Measurements from ENCODE around the gene SLC26A2. TPM values are rescaled to one million over a fixed set of nuclear protein-coding genes. Genes with fewer than 3 reads are reported as not detected.

SLC26A2 gene
- total and polyA plus RNA-seq, 2 of the 8 experiments (the other 6 are each of a cell fraction or from before 2014, with no cell fraction given), result 3.7 to 11.4 TPM

DNA sequence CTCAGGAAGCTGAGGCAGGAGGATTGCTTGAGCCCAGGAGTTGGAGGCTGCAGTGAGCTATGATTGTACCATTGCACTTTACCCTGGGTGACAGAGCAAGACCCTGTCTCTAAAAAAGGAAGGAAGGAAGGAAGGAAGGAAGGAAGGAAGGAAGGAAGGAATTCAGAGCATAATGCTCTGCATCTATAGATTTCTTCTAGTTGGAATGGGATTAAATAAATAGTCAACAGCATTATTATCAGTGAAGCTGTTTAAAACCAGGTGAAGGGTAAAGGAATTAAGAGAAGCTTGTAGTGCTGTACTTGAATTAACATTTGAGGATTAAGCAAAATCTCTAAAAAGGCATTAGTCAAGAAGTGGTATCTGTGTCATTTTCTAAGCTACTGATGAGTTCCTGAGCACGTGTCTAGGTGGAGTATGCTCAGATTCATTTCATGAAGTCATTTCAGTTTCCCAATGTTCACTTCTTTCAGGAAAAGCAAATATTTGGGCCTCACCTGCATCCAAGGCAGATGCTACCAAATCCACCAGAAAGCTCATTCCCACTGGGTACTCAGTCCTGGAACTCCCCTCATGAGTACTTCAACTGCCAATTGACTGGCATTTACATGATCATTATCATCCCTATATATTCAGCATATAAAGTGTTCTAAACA is 24.4 kb upstream of the SLC26A2 start (continued):
- TF ChIP-seq, protein P1, sequence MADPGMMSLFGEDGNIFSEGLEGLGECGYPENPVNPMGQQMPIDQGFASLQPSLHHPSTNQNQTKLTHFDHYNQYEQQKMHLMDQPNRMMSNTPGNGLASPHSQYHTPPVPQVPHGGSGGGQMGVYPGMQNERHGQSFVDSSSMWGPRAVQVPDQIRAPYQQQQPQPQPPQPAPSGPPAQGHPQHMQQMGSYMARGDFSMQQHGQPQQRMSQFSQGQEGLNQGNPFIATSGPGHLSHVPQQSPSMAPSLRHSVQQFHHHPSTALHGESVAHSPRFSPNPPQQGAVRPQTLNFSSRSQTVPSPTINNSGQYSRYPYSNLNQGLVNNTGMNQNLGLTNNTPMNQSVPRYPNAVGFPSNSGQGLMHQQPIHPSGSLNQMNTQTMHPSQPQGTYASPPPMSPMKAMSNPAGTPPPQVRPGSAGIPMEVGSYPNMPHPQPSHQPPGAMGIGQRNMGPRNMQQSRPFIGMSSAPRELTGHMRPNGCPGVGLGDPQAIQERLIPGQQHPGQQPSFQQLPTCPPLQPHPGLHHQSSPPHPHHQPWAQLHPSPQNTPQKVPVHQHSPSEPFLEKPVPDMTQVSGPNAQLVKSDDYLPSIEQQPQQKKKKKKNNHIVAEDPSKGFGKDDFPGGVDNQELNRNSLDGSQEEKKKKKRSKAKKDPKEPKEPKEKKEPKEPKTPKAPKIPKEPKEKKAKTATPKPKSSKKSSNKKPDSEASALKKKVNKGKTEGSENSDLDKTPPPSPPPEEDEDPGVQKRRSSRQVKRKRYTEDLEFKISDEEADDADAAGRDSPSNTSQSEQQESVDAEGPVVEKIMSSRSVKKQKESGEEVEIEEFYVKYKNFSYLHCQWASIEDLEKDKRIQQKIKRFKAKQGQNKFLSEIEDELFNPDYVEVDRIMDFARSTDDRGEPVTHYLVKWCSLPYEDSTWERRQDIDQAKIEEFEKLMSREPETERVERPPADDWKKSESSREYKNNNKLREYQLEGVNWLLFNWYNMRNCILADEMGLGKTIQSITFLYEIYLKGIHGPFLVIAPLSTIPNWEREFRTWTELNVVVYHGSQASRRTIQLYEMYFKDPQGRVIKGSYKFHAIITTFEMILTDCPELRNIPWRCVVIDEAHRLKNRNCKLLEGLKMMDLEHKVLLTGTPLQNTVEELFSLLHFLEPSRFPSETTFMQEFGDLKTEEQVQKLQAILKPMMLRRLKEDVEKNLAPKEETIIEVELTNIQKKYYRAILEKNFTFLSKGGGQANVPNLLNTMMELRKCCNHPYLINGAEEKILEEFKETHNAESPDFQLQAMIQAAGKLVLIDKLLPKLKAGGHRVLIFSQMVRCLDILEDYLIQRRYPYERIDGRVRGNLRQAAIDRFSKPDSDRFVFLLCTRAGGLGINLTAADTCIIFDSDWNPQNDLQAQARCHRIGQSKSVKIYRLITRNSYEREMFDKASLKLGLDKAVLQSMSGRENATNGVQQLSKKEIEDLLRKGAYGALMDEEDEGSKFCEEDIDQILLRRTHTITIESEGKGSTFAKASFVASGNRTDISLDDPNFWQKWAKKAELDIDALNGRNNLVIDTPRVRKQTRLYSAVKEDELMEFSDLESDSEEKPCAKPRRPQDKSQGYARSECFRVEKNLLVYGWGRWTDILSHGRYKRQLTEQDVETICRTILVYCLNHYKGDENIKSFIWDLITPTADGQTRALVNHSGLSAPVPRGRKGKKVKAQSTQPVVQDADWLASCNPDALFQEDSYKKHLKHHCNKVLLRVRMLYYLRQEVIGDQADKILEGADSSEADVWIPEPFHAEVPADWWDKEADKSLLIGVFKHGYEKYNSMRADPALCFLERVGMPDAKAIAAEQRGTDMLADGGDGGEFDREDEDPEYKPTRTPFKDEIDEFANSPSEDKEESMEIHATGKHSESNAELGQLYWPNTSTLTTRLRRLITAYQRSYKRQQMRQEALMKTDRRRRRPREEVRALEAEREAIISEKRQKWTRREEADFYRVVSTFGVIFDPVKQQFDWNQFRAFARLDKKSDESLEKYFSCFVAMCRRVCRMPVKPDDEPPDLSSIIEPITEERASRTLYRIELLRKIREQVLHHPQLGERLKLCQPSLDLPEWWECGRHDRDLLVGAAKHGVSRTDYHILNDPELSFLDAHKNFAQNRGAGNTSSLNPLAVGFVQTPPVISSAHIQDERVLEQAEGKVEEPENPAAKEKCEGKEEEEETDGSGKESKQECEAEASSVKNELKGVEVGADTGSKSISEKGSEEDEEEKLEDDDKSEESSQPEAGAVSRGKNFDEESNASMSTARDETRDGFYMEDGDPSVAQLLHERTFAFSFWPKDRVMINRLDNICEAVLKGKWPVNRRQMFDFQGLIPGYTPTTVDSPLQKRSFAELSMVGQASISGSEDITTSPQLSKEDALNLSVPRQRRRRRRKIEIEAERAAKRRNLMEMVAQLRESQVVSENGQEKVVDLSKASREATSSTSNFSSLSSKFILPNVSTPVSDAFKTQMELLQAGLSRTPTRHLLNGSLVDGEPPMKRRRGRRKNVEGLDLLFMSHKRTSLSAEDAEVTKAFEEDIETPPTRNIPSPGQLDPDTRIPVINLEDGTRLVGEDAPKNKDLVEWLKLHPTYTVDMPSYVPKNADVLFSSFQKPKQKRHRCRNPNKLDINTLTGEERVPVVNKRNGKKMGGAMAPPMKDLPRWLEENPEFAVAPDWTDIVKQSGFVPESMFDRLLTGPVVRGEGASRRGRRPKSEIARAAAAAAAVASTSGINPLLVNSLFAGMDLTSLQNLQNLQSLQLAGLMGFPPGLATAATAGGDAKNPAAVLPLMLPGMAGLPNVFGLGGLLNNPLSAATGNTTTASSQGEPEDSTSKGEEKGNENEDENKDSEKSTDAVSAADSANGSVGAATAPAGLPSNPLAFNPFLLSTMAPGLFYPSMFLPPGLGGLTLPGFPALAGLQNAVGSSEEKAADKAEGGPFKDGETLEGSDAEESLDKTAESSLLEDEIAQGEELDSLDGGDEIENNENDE (IDR thresholded peaks at IDR 0.05; ENCODE audit: insufficient replicate concordance, low read length), result no peak
- TF ChIP-seq RFX5 (IDR thresholded peaks at IDR 0.05; ENCODE audit: borderline replicate concordance, low read depth, low read length) (no peak), HDAC6 (IDR thresholded peaks at IDR 0.05; ENCODE audit: low read depth, low read length) (no peak), BRCA1 (IDR thresholded peaks at IDR 0.05; ENCODE audit: low read depth, low read length) (no peak), GABPA (IDR thresholded peaks at IDR 0.05; ENCODE audit: borderline replicate concordance, insufficient read depth, low read length) (no peak), SRF (IDR thresholded peaks at IDR 0.05; ENCODE audit: low read depth, low read length) (no peak), TAF7 (optimal IDR thresholded peaks at IDR 0.05; ENCODE audit: borderline replicate concordance, low read depth, low read length) (no peak), GTF2F1 (IDR thresholded peaks at IDR 0.05; ENCODE audit: borderline replicate concordance, low read depth, low read length) (no peak), TBP (IDR thresholded peaks at IDR 0.05; ENCODE audit: low read depth, low read length) (no peak), POLR2AphosphoS5 (IDR thresholded peaks at IDR 0.05; ENCODE audit: low read depth, low read length) (no peak)
